OCI-LY7 (cell line): ENCODE data around the gene PSMD1. TPM values are rescaled to one million over a fixed set of nuclear protein-coding genes. Genes with fewer than 3 reads are reported as not detected.

Source experiments
- BruUV-seq: library from RNA; stranded (reverse); fragments of 400-500 nt; replicated peaks from 2 replicates; lab custom pipeline; 2021; lab: Mats Ljungman, UMichigan
- CTCF ChIA-PET: fragments of 300-600 bp; sonication (Branson Sonifier 250); formaldehyde crosslinking; loops from one replicate; lab custom pipeline; 2022; ENCODE audit warnings: antibody characterized with exemption; ENCODE audit not compliant: unreplicated experiment; lab: Charles Lee
- POLR2A ChIA-PET: fragments of 300-600 bp; sonication (Branson Sonifier 250); formaldehyde crosslinking; loops from one replicate; lab custom pipeline; 2022; ENCODE audit warnings: antibody characterized with exemption; lab: Charles Lee
- DNase-seq: peaks from one replicate; pipeline ENCODE4 v3.0.0-alpha.2; 2015; ENCODE audit warnings: low spot score
- H2AFZ ChIP-seq: fragments of 200-600 bp; sonication (generic), shearing (Covaris generic); 2 replicates; pipeline ENCODE4 v1.6.1; 2014; ENCODE audit warnings: mild to moderate bottlenecking, antibody characterized with exemption, low read length, moderate library complexity
- H3K27ac ChIP-seq: fragments of 200-600 bp; sonication (generic); 2 replicates; pipeline ENCODE4 v1.5.1; 2014; ENCODE audit warnings: mixed run types, low read depth, mild to moderate bottlenecking, moderate library complexity, low read length, inconsistent platforms; ENCODE audit not compliant: poor library complexity, severe bottlenecking
- H3K36me3 ChIP-seq: fragments of 200-600 bp; sonication (generic); 2 replicates; pipeline ENCODE4 v1.6.1; 2014; ENCODE audit warnings: mild to moderate bottlenecking, antibody characterized with exemption, low read length, moderate library complexity, mixed read lengths; ENCODE audit not compliant: insufficient read depth
- H3K4me1 ChIP-seq: fragments of 200-600 bp; sonication (generic); 2 replicates; pipeline ENCODE4 v1.5.1; 2014; ENCODE audit warnings: mild to moderate bottlenecking, low read length; ENCODE audit not compliant: insufficient read depth, poor library complexity, severe bottlenecking
- H3K4me2 ChIP-seq: fragments of 200-600 bp; sonication (generic); 2 replicates; pipeline ENCODE4 v1.6.1; 2014; ENCODE audit warnings: mild to moderate bottlenecking, low read length
- H3K4me3 ChIP-seq: fragments of 200-600 bp; sonication (generic); 2 replicates; pipeline ENCODE4 v1.5.1; 2014; ENCODE audit warnings: mild to moderate bottlenecking, low read depth, low read length; ENCODE audit not compliant: poor library complexity, severe bottlenecking
- H3K79me2 ChIP-seq: fragments of 200-600 bp; sonication (generic); 2 replicates; pipeline ENCODE4 v1.6.1; 2016; ENCODE audit warnings: low read depth, mild to moderate bottlenecking, low read length, moderate library complexity, mixed read lengths; ENCODE audit not compliant: insufficient read depth
- H3K9me2 ChIP-seq: fragments of 200-600 bp; sonication (generic); 2 replicates; pipeline ENCODE4 v1.6.1; 2016; ENCODE audit warnings: mild to moderate bottlenecking, low read length, mixed read lengths; ENCODE audit not compliant: insufficient read depth
- H3K9me3 ChIP-seq: fragments of 200-600 bp; sonication (generic); 2 replicates; pipeline ENCODE4 v1.6.1; 2014; ENCODE audit warnings: mild to moderate bottlenecking, mixed run types, low read length, mixed read lengths
- H4K20me1 ChIP-seq: fragments of 200-600 bp; sonication (generic); 2 replicates; pipeline ENCODE4 v1.6.1; 2014; ENCODE audit warnings: mild to moderate bottlenecking, antibody characterized with exemption, low read length, moderate library complexity, mixed read lengths; ENCODE audit not compliant: insufficient read depth
- CTCF ChIP-seq: fragments of 200-600 bp; sonication (generic); conservative IDR thresholded peaks from 2 replicates; pipeline ENCODE4 v1.5.1; 2014; ENCODE audit warnings: mild to moderate bottlenecking, antibody characterized with exemption, low read length, moderate library complexity, mixed read lengths
- EZH2phosphoT487 ChIP-seq: fragments of 200-600 bp; sonication (generic); IDR thresholded peaks from 2 replicates; pipeline ENCODE4 v1.6.1; 2018; ENCODE audit warnings: low read depth, borderline replicate concordance, mild to moderate bottlenecking, mixed run types, antibody characterized with exemption, low read length, moderate library complexity, mixed read lengths
- intact Hi-C: fragments of 100-400 bp; cut with micrococcal nuclease; formaldehyde crosslinking; loops from one replicate; pipeline ENCODE4 v1.10.0; 2022; ENCODE audit not compliant: unreplicated experiment
- total RNA-seq, 2 experiments: library from RNA; depleted of rRNA in 1 of 2; stranded (reverse); fragments of >200 nt in 1 of 2; shearing (Covaris generic) in 1 of 2; gene quantifications; 2 replicates each; pipeline ENCODE4 v1.2.3, GENCODE V29; 2014 to 2022

PSMD1 gene
- total RNA-seq, 2 experiments from 2014 or later: 60.5 to 105 TPM

GRCh38 chr2:231057590-231057989, 923 bp downstream of the PSMD1 start:
- no peak for TF ChIP-seq CTCF
- intact Hi-C loops: no loop called here
- H3K79me2 ChIP-seq: peaks cover 48% of the 10 kb centered on the region
- no peak overlapping the region for H2AFZ ChIP-seq
- POLR2A ChIA-PET: interaction anchor here (0.5 to 1.9 kb wide), 4 partner anchors 12 to 397 kb away, joined by 3 to 6 read pairs (median 4); no protein-coding TSS in a partner anchor
- peak overlapping the region; percentile 92 for H3K4me2 ChIP-seq
- H3K9me3 ChIP-seq: no peaks in the 10 kb centered on the region
- peaks cover 32% of the 10 kb centered on the region for H3K36me3 ChIP-seq
- no peak overlapping the region for H3K27ac ChIP-seq
- peak overlapping the region; percentile 99 for H3K4me3 ChIP-seq
- no peaks in the 10 kb centered on the region for H3K9me2 ChIP-seq
- H4K20me1 ChIP-seq: peaks cover 27% of the 10 kb centered on the region
- CTCF ChIA-PET: interaction anchor here (0.6 kb wide), 1 partner anchor 44 kb away, joined by 3 read pairs; no protein-coding TSS in a partner anchor
- DNase-seq: no peak
- H3K4me1 ChIP-seq: peaks cover 27% of the 10 kb centered on the region
- BruUV-seq: no TSS peak

DNA sequence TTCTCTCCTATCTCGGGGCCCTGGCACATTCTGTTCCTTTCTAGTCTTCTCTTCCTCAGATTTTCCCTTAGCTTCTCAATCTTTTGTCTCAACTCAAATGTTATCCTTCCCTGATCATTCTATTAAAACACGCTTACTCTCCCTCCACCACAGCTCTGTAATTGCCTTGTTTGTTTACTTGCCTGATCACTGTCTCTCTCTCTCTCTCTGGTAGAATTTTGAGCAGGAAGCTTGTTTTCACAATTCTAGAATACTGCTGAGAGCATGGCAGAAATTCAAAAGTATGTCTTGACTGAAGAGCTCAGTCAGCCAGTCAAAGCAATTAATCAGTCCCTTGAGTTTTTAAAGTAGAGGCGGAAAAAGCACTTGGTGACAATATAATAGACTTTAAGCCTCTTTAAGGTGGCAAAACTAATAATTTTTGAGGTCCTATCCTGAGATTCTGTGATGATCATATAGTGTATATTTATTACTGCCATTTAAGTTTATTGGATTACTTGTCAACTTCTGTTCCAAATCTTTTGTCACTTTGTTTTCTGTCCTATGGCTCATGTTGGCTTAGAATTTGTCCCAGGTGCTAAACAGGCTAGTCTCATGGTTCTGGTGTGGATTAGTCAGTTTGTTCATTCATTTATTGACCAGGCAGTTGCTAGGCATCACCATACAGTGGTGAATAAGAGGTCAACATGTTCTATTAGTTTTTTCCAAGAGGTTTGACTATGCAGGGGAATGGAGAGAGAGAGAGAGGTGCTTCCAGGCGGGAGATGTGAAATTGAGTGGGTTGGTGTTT, 2.3 kb downstream of the PSMD1 start:
- DNase-seq: no peak
- POLR2A ChIA-PET: interaction anchor here (0.6 kb wide), 3 partner anchors 11 to 1753 kb away, joined by 3 to 5 read pairs (median 3); no protein-coding TSS in a partner anchor
- BruUV-seq: no TSS peak
- TF ChIP-seq CTCF: no peak
- no peak for TF ChIP-seq EZH2phosphoT487
- no peak overlapping the region for H2AFZ ChIP-seq
- peaks cover 27% of the 10 kb centered on the region for H3K4me1 ChIP-seq
- peaks cover 27% of the 10 kb centered on the region for H4K20me1 ChIP-seq
- no peaks in the 10 kb centered on the region for H3K9me2 ChIP-seq
- intact Hi-C loops: no loop called here
- H3K4me2 ChIP-seq: peak overlapping the region; percentile 92
- CTCF ChIA-PET: interaction anchor here (0.6 kb wide), 1 partner anchor 157 kb away, joined by 3 read pairs; no protein-coding TSS in a partner anchor
- H3K9me3 ChIP-seq: no peaks in the 10 kb centered on the region
- H3K4me3 ChIP-seq: peak overlapping the region; percentile 99
- peaks cover 46% of the 10 kb centered on the region for H3K36me3 ChIP-seq
- H3K27ac ChIP-seq: no peak overlapping the region
- H3K79me2 ChIP-seq: peaks cover 53% of the 10 kb centered on the region

DNA sequence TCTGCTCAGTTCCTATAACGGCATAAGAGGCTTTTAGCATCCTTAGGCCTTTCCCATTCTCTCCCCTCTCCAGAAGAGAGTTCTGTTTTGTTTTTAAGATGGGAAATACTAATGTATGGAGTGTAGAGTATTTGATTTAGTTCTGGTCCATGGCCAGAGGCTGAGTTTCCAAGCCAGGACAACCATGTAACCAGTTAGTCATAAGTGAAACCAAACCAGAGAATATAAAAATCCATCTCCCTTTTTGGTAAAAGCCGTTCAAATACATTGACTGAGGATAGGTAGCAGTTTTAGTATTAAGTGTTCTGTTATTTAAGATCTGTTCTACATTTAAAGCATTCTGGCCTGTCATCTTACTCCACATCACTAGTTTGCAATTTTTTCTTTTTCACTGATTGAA, 3.1 kb downstream of the PSMD1 start:
- Histone ChIP-seq H3K4me2 (peak overlapping the region; percentile 92; the same call in 1 of the 2 replicates), H3K36me3 (peaks cover 54% of the 10 kb centered on the region), H4K20me1 (peaks cover 27% of the 10 kb centered on the region), H3K79me2 (peaks cover 53% of the 10 kb centered on the region), H3K9me3 (no peaks in the 10 kb centered on the region), H3K4me3 (no peak overlapping the region), H3K4me1 (peaks cover 27% of the 10 kb centered on the region), H2AFZ (no peak overlapping the region), H3K27ac (no peak overlapping the region), H3K9me2 (no peaks in the 10 kb centered on the region)
- DNase-seq: no peak
- POLR2A ChIA-PET: interaction anchor here (0.6 kb wide), 1 partner anchor 242 kb away, joined by 3 read pairs; no protein-coding TSS in a partner anchor
- no TSS peak for BruUV-seq
- CTCF ChIA-PET: no interaction called here
- no peak for TF ChIP-seq CTCF
- TF ChIP-seq EZH2phosphoT487: no peak
- intact Hi-C loops: no loop called here
